Activated CD4-positive, CD25-positive, alpha-beta regulatory T cell treated with anti-CD3 and anti-CD28 coated beads, Interleukin-2, amount 50 U/mL, for 24 hours (primary cell): ENCODE results near the gene RGS13.

Source experiments
- ATAC-seq, 2 donors: fragments of 150-1000 bp; cut with Tn5 transposase; one replicate each; pipeline ENCODE4 v1.10.0; 2021; ENCODE audit warnings: mild to moderate bottlenecking in 1 of 2, moderate library complexity in 1 of 2

Gene RGS13

GRCh38 chr1:192626366-192627179 is 9.4 kb upstream of the RGS13 start:
- ATAC-seq, result no peak

GRCh38 chr1:192627901-192628300 is 8.0 kb upstream of the RGS13 start:
- ATAC-seq, result no peak

DNA sequence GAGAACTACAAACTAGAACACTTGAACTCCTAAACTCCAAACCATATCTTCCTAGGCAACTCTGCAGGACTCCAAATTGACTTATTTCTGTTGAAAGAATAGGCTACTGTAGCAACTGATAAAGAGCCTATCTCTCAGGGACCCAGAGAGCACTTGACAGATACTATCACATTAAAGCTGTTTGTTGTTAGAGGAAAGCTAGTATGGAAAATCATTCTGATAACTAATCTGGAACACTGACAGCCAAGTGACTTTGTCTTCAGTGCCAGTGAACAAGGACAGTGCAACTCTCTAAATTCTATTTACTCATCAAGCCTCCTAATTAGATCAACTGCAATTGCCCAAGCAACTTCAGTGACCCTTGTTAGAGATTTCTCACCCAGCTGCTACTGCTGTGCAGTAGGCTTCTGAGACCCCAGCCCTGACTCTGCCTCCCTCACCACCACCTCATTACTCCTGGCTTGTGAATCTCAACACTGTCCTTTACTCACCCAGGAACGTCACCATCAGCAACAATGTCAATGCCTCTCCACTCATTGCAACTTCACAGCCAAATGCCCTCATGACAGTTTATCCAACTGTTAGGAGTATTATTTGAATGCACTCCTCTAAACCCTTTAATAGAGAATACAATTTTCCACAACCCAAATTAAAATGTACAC is 7.4 kb upstream of the RGS13 start:
- ATAC-seq, result no peak

- no peak for ATAC-seq
These were observed 6.3 kb upstream of the RGS13 start for GRCh38 chr1:192629612-192630011.

- no peak for ATAC-seq
These were observed 5.2 kb upstream of the RGS13 start for GRCh38 chr1:192630521-192631287.

- ATAC-seq, result no peak
These were observed 4.2 kb upstream of the RGS13 start for GRCh38 chr1:192631749-192632148.

GRCh38 chr1:192632188-192632587 is 3.8 kb upstream of the RGS13 start:
- ATAC-seq, result no peak

DNA sequence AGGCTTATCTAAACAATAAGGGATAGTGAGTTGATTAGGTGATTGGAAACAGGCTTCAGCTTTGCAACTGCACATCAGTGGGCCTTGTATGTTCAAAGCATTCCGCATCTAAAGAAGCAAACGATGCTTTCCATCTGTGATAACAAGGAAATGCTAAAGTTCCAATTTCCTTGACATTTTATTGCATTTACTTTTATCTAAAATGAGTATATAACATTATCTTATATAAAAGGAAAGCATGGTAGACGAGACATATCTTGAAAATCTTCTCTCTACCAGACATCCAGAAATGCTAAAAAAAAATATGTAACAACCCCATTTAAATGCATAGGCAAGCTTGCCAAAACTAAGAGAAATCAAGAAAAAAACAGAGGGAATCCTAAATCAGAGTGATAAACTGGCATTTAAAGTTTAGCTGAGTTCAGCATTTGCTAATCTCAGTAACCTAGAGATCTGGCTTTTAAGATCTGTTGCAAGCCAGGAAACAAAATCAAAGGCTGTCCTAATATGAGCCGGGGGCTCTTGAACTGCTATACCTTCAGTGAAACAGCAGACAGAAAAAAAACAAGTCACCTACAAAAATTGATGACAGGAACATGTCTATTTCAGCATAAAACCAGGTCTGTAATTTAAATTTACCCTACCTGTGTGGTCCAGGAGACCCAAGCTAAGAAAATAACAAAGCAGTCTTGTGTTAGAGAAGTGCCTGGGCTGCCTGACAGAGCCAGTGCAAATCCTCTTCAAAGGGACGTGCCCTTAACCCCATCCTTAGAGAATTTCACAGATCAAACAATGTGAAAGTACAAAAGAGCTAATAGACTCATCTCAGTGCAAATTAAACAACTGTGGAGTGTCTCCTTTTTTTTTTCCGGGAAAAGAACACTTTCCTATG is 3.1 kb upstream of the RGS13 start:
- no peak for ATAC-seq

DNA sequence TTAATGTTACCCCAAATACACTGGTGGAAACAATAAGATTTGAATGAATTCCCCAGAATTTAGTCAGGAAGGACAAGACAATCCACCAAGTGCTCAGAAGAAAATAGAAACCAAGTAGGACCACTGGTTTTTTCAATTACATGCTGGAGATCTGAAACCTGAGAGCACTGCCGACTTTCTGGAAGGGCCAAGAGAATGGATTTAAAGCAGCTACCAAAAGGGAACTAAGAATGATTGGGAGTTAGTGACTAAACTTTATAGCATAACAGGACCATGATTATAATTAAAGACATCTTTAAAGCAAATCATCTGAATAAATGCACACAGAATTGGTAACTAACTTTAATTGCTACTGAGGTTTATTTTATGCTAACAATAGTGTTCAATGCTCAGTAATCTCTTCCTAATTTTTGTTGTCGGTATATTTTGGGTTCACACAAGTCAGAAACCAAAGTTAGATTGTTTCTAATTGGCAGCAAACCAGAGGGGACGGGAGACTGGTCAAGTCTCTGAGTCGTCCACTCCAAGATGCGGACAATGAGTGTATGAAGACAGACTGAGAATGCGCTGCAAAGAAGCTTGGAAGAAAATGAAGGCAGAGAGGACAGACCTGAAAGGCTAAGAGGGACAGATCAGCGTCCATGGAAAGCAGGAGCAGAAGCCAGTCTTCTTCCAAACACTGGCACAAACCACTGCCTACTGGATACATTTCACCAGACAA is 2.3 kb upstream of the RGS13 start:
- ATAC-seq, result no peak

DNA sequence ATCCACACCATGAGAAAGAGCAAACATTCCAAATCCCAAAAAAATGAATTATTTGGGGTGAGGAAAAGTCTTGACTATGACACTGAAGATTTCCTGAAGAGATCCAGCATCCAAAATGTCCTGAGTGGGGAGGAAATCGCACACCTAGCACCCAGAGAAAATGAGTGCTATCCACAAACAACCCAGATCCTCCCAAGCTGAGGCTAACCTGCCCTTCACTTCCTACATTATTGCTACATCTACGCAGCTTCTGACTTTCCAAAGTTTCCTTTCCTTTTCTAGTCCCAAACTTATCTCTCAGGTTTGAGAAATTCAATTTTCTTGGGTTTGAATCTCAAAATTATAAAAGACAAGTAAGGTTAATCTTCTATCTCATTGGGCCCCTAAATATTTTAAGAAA is 906 bp upstream of the RGS13 start:
- no peak for ATAC-seq

DNA sequence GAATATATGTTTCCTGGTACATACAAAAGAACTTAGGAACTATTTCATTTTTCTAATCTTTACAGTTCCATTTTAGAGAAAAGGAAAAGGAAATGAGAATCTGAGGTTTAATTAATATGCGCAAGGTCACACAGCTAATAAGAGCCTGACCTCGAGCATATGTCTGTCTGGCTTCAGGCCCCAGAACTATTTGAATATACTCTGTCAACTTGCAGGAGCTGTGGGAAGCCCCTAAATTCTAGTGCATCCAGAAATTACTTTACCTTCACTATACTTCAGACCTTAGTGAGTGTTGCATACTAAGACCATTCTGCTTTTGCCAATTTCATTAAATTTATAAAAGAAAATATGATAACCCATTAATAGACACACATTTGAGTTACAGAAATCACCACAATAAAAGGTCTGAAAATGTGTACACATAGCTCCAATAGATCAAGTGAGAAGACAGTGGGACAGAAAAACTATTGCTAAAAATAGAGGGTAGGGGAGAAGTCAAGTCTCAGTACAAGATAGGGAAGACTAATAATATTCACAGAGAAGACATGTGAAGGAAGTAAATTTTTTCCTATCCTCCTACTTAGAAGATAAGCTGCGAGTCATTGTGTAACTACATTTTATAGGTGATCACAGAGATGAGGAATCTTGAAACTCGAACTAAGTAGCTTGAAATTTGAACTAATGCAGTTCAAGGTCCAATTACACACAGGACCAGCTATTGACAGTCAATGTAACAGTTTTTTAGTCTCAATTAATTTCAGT is 3.8 kb downstream of the RGS13 start:
- peak; percentile 84 to 86 for ATAC-seq

DNA sequence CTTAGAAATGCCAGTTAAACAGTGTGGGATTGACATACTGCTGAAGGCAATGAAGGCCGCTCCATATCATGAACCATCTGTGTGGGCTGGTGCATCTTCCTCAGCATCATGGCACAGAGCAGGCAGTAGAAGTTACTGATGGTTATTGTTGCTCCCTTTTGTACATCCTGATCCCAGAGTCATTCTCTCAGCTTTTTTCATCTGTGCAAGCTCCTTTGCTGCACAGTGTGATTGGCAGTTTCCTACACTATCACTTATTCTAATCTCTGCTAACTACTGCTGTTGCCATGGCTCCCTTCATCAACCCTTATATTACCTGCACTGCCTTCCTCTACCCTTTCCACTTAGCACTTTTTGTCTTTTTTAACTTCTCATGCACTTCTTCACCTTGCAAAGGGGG is 16.2 kb downstream of the RGS13 start:
- no peak for ATAC-seq

GRCh38 chr1:192654120-192654519 is 18.2 kb downstream of the RGS13 start:
- no peak for ATAC-seq

- ATAC-seq, result peak; percentile 48 to 66
These were observed 18.8 kb downstream of the RGS13 start for GRCh38 chr1:192654591-192655251.

- ATAC-seq, result no peak
These were observed 21.8 kb downstream of the RGS13 start for GRCh38 chr1:192657760-192658159.

- no peak for ATAC-seq
These were observed 22.3 kb downstream of the RGS13 start for GRCh38 chr1:192658255-192658654.

DNA sequence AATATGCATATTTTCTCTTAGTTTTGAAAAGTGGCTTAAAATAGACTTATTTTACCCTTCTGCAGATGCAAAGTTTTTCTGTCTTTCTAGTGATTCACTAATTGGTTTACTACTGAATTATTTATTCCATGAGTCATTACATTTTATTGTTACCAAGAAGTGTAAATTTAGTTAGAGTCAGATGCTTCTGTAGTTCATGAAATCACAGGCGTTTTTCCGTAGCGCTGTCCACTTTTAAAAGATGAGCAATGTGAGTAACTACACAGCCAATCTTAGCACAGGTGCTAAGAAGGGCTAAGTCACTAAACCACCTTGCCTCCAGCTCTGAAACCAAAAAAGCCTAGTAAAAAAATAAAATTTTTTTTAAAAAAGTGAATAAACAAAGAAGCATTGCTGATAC is 24.7 kb downstream of the RGS13 start:
- ATAC-seq, result peak; percentile 65 to 83

- ATAC-seq, result no peak
These were observed 32.5 kb downstream of the RGS13 start for GRCh38 chr1:192668409-192668983.

DNA sequence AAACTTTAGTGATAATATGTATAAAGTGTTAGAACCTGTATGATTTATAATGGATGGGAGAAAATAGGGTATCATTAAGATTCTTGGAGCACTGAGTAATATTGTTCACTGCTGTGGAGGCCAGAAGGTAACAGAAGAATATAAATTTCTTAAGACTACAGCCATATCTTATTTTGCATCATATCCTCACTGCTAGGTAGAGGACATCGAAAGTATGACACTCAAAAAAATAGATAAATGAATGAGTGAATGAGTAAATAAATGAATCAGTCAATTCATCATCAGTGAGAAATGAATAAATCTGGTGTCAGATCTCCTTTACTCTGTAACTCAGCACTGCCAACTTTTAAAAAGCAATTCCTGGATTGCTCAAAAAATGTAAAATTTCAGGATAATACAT is 33.2 kb downstream of the RGS13 start:
- ATAC-seq, result peak in 1 of 2 donors; percentile 51

DNA sequence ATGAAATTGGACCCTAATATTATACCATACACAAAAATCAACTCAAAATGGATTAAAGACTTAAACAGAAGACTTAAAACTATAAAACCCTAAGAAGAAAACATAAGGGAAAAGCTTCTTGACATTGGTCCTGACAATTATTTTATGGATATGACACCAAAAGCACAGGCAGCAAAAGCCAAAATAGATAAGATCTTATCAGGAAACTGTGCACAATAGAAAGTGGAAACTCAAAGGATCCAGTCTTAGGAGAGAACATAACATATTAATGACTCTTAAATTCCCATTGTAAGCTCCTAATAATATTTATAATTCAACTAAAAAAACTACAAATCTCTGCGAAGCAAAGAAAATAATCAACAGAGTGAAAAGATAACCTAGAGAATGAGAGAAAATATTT is 39.8 kb downstream of the RGS13 start:
- ATAC-seq, result no peak
